Left kidney (tissue), 2 donors: ENCODE measurements around the gene CACNA2D2. TPM values are rescaled to one million over a fixed set of nuclear protein-coding genes. Genes with fewer than 3 reads are reported as not detected.

Experiments
- DNase-seq: peaks from one replicate; pipeline ENCODE4 v3.0.0-alpha.2; 2013
- polyA plus RNA-seq: library from polyadenylated mRNA; unstranded; fragments of 120-200 nt; gene quantifications from one replicate; pipeline ENCODE4 v1.2.1, GENCODE V29; 2013; ENCODE audit not compliant: insufficient read length

Gene CACNA2D2
- polyA plus RNA-seq, 1 donor, result 14.6 TPM

GRCh38 chr3:50347187-50347813 lies 156.1 kb downstream of the CACNA2D2 start:
- DNase-seq, result no peak

DNA sequence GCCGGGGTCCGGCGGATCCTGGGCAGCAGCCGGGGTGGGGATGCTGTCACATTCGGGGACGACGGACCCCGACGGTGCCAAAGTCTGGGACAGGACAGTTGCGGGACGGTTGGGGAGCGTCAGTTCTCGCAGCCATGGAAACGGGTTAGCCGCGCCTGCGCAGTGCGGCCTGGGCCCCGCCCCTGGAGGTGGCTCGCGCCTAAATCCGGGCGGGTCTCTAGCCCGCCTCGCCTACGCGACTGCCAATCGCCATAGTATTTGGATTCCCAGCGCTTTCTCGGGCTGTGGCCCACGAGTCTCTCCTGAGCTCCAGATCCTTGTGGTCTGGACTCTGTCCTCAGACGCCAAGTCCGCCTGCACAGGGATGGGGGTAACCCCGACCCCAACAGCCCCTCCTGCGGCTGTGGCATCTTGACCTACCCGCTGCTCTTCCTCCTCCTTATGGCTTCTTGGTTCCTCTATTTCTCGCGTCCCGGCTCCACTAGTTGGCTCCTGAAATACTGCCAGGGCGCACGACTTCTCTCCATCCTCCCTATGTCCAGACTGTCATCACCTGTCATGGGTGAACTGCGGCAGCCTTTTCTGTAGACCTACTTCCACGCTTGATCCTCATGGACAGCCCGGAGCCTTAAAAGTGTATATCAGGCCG lies 157.7 kb downstream of the CACNA2D2 start, which contains the start of gene ZMYND10:
TSS of gene ZMYND10 (minus strand) at position 147 of the 649 bp plus-strand sequence. CDS start 153 bp downstream, outside the sequence.
- no peak for DNase-seq

DNA sequence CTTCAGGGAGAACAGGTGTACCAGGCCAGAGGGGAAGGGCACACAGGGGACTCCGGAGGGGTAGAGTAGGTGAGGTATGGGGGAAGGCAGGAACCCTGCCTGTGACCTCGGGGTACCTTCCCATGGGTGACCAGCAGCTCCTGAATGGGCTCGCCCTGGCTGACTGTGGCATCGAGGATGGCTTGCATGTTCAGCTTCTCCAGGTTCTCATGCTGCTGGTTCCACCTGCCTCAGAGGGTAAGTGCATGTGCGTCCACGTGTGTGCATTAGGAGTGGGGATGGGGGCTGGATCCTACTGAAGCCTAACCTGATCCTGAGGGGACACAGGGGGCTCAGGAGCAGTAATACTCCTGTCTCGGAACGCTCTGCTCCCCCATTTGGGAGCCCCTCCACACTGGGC lies 158.4 kb downstream of the CACNA2D2 start:
- DNase-seq, result no peak

- DNase-seq, result no peak
These were observed 160.4 kb downstream of the CACNA2D2 start for GRCh38 chr3:50342813-50343633.

DNA sequence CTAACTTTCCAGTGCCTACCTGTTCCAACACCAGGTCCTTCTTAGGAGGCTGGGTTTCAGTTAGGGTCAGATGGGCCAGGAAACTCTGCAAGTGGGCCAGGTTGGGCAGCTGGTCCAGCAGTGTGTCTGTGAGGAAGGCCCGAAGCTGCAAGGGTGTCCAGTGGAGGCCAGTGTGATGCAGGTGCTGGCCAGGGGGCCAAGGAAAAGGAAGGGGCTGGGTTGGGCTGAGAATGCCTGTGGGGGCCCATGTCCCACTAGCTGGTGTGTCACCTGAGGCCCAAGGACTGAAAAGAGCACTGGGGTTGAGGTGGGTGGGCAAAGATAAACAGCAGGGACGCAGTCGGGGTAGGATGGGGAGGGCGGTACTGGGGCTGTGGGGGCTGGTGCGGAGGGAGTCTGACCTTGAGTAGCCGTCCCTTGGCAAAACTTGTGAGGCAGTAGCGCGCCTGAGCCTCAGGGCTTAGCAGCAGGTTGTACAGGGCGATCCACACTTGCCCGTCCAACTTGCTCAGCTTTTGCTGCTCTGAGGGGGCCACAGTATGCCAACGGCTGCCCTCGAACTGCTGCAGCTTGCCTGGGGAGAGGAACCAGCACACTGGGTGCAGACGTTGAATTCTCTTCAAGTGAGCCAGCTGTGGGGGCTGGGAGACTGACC lies 161.3 kb downstream of the CACNA2D2 start:
- DNase-seq, result no peak

DNA sequence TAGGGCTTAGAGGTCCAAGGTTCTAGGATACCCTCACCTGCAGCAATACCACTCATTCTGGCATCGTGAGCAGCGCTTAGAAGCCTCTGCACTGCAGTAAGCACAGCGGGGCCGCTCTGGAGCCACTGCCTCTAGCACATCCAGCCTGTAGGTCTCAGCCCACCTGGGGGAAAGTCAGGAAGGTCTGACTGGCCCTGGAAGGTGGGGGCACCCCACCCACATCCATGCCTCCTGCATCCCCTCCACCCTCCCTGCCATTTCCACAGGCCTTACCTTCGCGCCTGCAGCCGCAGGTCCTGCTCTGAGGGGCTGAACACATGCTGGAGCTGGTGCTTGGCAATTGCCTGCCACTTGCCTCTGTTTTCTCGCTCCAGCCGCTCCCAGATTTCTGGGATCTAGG lies 161.9 kb downstream of the CACNA2D2 start:
- DNase-seq, result no peak

DNA sequence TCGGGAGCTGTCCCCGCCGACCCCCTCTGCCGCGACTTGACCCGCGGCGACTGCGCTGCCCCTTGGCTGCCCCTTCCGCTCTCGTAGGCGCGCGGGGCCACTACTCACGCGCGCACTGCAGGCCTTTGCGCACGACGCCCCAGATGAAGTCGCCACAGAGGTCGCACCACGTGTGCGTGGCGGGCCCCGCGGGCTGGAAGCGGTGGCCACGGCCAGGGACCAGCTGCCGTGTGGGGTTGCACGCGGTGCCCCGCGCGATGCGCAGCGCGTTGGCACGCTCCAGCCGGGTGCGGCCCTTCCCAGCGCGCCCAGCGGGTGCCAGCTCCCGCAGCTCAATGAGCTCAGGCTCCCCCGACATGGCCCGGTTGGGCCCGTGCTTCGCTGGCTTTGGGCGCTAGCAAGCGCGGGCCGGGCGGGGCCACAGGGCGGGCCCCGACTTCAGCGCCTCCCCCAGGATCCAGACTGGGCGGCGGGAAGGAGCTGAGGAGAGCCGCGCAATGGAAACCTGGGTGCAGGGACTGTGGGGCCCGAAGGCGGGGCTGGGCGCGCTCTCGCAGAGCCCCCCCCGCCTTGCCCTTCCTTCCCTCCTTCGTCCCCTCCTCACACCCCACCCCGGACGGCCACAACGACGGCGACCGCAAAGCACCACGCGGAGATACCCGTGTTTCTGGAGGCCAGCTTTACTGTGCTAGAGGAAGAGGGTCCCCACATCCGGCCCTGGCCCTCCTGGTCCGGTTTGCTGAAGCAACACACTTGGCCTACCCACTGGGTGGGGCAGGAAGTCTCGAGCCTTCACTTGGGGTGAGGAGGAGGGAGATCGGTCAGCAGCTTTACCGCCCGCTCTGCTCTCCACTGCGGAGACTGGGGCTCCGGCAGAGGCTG lies 162.7 kb downstream of the CACNA2D2 start, which contains the start of gene RASSF1:
TSS of gene RASSF1 (minus strand) at position 389 of the 882 bp plus-strand sequence. CDS start at position 358, 31 bp downstream.
- no peak for DNase-seq

DNA sequence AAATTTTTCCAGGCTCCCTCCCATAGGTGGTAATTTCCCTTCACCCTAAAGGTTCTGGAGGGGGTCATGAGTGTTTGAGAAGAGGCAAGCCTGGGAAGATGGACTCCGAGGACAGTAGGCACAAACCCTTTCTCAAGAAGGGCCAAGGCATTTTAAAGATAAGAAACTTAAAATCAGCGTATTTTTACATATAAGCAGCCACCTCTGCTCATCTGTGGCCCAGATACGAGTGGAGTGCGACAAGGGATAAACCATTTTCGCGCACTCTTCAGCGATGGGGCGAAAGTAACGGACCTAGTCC lies 163.3 kb downstream of the CACNA2D2 start:
- no peak for DNase-seq

DNA sequence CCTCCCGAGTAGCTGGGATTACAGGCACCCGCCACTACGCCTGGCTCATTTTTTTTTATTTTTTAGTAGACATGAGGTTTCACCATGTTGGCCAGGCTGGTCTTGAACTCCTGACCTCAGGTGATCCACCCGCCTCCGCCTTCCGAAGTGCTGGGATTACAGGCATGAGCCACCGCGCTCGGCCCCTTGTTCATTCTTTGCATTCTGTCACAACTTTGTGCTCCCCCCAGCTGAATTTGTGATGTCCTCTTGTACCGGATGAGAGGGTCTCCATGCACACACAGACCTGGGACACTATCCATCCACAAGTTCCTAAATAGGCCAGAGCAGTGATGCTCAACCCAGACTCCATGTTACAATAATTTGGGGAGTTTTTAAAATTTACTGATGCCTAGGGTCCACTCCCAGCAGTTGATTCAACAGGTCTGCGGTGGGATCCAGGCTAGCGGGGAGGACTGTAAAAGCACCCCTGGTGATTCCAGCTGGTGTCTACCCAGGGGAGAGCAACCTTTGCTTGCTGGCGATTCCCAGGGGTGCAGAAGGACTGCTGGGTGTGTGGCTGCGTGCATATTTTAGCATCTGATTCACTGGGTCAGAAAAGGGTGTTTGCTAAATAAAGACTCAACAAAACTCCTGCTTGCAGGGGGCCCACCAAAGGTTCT lies 163.8 kb downstream of the CACNA2D2 start:
- DNase-seq, result no peak

DNA sequence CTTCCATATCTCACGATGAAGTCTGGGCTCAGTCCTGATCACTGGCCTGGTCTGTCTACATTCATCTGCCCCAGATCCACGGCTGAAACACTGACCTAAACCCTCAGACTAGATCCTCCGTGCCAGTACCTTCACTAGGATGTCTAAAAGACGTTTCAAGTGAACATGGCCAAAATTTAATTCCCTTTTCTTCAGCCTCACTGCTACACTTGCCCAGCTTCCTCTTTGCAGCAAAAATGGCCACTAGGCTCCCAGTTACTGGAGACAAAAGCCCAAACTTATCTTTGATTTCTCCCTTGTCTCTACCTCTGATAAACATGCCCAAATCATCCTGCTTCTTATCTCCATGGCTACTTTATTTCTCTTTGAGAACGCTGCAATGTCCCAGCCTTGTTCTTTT lies 164.5 kb downstream of the CACNA2D2 start:
- DNase-seq, result no peak

DNA sequence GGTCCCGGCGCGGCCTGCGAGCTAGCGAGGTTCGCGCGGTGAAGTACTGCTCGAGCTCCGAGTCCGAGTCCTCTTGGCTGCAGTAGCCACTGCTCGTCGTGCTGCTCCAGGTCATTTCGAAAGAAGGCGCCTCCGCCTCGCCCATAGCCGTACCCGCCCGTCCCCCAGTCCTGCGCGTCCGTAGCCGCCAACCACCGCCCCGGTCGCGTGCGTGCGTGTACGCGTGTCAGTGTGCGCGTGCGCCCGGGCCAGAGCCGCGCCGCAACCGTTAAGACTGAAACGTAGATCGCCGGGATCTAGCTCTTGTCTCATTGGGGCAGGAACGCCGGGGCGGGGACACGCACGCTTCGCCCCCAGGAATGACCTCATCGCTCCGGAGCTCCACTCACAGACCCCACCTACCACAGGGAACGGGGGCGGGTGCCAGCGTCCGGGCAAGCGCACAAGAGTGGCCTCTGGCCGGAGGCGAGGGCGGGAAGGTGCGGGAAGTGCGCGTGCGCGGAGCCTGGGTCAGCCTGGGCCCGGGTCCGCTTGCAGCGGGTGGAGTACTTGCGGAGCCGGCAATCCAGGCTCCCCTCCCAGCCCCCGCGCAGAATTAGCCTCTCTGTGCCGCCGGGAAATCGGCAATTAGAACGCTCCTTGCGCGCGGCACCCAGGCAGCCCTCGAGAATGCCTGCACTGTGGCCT lies 166.1 kb downstream of the CACNA2D2 start:
- peak; percentile 97 for DNase-seq

DNA sequence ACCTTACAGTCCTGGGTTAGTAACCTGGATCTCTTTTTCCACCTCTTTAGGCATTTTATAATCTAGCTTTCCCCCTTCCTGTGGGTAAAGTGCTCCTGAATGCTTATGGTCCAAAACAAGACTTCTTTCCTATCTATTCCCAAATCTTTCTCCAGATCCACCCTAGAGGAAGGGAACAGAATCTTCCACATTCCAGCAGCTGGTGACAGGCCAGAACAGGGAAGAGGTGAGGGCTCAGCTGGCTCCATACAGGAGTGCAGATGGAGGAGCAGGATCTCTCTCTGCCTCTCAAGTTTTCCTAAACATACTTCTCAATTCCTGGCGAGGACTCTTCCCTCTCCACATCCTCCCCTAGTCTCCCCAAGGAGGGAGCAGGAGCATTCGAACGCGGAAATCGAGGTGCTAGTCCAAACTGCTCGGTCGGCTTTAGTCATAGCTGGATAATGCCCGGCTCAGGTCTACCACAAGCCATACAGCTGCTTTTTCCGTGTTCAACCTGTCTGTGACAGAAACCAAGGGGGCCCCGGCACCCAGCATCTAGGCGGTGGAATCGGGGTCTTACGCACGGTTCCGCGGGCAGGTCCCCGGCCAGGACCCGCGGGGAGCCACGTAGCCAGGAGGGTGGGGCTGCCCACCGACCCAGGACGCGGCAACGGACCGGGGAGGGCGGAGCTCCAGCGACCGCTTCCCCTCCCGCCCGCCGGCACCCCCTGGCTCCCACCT lies 166.8 kb downstream of the CACNA2D2 start:
- DNase-seq, result no peak

DNA sequence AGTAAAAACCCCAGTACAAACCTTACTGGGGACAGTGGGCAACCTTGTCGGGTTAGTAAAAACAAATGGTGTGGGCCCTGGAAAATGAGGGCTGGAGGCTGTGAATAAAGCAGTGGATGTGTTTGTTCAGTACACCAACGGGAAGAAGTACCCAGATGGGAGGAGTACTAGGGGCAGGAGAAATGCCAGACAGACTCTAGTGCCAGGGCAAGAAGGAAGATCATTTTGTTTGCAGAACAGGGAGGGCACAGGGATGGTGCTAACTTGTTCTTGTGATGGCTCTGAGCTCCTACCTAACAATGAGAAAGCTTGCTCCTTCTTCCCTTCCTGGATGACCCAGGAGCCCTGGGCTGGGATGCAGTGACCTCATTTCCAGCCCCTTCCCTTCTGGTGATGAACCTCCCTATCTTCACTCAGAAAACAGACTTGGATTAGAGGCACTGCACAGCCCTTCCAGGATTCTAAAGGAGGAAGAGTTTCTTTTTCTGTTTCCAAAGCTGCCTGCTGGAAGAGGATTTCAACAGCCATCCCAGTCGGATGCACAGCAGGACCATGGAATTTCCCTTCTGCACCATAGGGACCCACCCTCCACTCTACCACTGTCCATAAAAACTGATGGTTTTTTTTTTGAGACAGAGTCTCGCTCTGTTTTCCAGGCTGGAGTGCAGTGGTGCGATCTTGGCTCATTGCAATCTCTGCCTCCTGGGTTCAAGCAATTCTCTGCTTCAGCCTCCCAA lies 168.9 kb downstream of the CACNA2D2 start:
- no peak for DNase-seq

DNA sequence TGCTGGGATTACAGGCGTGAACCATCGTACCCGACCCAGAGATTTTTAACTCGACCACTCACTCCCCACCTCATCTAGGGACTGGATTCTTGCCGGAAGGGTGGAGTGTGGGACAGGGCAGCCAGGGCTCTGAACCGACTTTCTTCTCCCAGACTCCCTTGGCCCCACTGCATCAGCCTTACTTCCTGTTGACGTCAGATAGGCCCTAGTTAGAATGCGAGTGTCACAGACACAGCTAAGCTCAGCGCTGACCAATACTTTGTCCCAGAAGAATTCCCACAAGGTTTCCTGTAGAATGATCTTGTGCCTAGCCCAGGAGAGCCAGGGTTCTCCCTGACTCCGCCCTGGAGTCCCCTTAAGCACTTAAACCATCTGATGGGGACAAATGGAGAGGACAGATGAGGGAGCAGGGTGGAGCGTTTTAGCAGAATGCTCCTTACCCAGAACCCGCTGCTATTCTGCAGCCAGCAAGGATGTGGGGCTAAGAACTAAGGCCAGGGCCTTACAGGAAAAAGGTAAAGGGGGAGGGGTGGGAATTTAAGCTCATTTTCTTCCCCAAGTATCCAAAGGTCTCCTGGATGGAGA lies 169.6 kb downstream of the CACNA2D2 start:
- DNase-seq, result no peak

DNA sequence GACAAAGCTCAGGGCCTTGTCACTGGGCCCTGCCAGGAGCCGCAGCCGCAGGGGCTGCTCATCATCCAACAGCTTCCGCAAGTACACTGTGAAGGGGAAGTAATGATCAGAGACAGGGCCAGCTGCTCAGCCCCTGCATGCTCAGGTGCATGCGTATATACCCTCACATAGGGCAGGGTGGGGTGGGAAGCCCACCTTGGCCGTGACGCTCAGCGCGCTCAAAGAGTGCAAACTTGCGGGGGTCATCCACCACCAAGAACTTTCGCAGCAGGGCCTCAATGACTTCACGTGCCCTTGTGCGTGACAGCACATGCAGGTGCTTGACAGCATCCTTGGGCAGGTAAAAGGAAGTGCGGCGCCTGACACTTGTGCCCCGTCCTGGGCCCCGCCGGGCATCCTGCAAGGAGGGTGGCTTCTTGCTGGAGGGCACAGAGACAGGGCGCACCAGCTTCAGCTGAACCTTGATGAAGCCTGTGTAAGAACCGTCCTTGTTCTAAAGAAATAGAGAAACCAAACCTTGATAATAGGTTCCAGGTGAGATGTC lies 172.0 kb downstream of the CACNA2D2 start:
- no peak for DNase-seq

- no peak for DNase-seq
These were observed 173.1 kb downstream of the CACNA2D2 start for GRCh38 chr3:50330330-50330729.

GRCh38 chr3:50327943-50328691 lies 175.3 kb downstream of the CACNA2D2 start, which contains the start of gene TUSC2:
Gene TUSC2 (minus strand): TSS chr3:50328223. CDS start chr3:50328099, 124 bp downstream.
- peak; percentile 97 for DNase-seq
